22Rv1 (cell line): ENCODE data around the gene ZBTB20.

ENCODE experiments used
- ZFX ChIP-seq: fragments of 450-650 bp; IDR thresholded peaks from 2 replicates; pipeline ENCODE4 v1.6.1; 2017; ENCODE audit warnings: antibody characterized with exemption, borderline replicate concordance
- TF ChIP-seq, protein P1 (sequence below): fragments of 450-650 bp; IDR thresholded peaks from 2 replicates; pipeline ENCODE4 v1.5.1; 2017; ENCODE audit warnings: mild to moderate bottlenecking

DNA sequence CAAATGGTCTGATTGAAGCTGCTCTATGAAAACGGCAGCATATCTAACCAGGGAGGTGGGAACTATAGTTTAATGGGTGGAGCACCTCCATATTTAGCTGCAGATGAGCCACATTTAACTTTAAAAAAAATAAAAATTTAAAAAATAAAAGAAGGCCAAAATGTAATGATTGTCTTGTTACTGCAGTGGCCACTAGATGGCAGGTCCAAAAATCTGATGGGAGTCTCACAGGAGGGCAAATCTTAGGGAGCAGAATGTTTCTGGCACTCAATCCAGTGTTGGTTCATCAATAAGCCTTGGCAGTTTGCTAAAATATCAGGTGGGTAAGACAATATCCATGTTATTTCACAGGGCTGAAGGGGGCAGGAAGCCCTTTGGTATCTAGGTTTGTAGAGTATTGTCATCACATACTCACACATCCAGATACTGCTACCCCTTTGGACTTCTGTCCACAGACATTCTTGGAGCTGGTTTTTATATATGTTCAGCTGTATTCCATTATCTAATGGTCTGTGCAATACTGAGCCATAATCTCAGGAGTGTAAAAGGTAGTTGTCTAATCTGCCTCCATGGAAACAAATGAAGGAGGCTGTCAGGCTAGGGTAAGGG lies 619.9 kb downstream of the ZBTB20 start:
- TF ChIP-seq, protein P1, sequence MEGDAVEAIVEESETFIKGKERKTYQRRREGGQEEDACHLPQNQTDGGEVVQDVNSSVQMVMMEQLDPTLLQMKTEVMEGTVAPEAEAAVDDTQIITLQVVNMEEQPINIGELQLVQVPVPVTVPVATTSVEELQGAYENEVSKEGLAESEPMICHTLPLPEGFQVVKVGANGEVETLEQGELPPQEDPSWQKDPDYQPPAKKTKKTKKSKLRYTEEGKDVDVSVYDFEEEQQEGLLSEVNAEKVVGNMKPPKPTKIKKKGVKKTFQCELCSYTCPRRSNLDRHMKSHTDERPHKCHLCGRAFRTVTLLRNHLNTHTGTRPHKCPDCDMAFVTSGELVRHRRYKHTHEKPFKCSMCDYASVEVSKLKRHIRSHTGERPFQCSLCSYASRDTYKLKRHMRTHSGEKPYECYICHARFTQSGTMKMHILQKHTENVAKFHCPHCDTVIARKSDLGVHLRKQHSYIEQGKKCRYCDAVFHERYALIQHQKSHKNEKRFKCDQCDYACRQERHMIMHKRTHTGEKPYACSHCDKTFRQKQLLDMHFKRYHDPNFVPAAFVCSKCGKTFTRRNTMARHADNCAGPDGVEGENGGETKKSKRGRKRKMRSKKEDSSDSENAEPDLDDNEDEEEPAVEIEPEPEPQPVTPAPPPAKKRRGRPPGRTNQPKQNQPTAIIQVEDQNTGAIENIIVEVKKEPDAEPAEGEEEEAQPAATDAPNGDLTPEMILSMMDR, result peak; percentile 75
- no peak for TF ChIP-seq ZFX
